Measurements from ENCODE around the gene CASZ1.

CASZ1 gene

GRCh38 chr1:10623686-10624145, 172.7 kb downstream of the CASZ1 start:
- TF ChIP-seq TAF1 (IDR thresholded peaks at IDR 0.05; ENCODE audit: borderline replicate concordance, low read depth, low read length), result no peak
- no peak for TF ChIP-seq POLR2A (IDR thresholded peaks at IDR 0.05; ENCODE audit: low read depth, low read length)
- no peak for TF ChIP-seq POLR2AphosphoS5 (IDR thresholded peaks at IDR 0.05; ENCODE audit: low read depth, low read length)
- FAIRE-seq, result no peak
- no peak for DNase-seq (ENCODE audit: insufficient read length)

GRCh38 chr1:10622910-10623685, 173.3 kb downstream of the CASZ1 start:
- DNase-seq (ENCODE audit: insufficient read length) (no peak), FAIRE-seq (no peak)
- TF ChIP-seq POLR2AphosphoS5 (IDR thresholded peaks at IDR 0.05; ENCODE audit: low read depth, low read length), result no peak
- no peak for TF ChIP-seq TAF1 (IDR thresholded peaks at IDR 0.05; ENCODE audit: borderline replicate concordance, low read depth, low read length)
- no peak for TF ChIP-seq POLR2A (IDR thresholded peaks at IDR 0.05; ENCODE audit: low read depth, low read length)

- no peak for DNase-seq (ENCODE audit: insufficient read length)
- TF ChIP-seq POLR2AphosphoS5 (IDR thresholded peaks at IDR 0.05; ENCODE audit: low read depth, low read length), result no peak
- TF ChIP-seq TAF1 (IDR thresholded peaks at IDR 0.05; ENCODE audit: borderline replicate concordance, low read depth, low read length), result no peak
- TF ChIP-seq POLR2A (IDR thresholded peaks at IDR 0.05; ENCODE audit: low read depth, low read length), result no peak
- no peak for FAIRE-seq
Measured at GRCh38 chr1:10621906-10622305, 174.5 kb downstream of the CASZ1 start.

GRCh38 chr1:10620776-10621175, 175.7 kb downstream of the CASZ1 start:
- TF ChIP-seq TAF1 (IDR thresholded peaks at IDR 0.05; ENCODE audit: borderline replicate concordance, low read depth, low read length) (no peak), POLR2A (IDR thresholded peaks at IDR 0.05; ENCODE audit: low read depth, low read length) (no peak), POLR2AphosphoS5 (IDR thresholded peaks at IDR 0.05; ENCODE audit: low read depth, low read length) (no peak)
- FAIRE-seq, result no peak

GRCh38 chr1:10617931-10618885, 178.2 kb downstream of the CASZ1 start:
- no peak for FAIRE-seq
- no peak for DNase-seq (ENCODE audit: insufficient read length)
- TF ChIP-seq POLR2A (IDR thresholded peaks at IDR 0.05; ENCODE audit: low read depth, low read length) (no peak), POLR2AphosphoS5 (IDR thresholded peaks at IDR 0.05; ENCODE audit: low read depth, low read length) (no peak), TAF1 (IDR thresholded peaks at IDR 0.05; ENCODE audit: borderline replicate concordance, low read depth, low read length) (no peak)

More at GRCh38 chr1:10620776-10621175, 175.7 kb downstream of the CASZ1 start:
- DNase-seq (ENCODE audit: insufficient read length), result no peak

GRCh38 chr1:10617318-10617717, 179.1 kb downstream of the CASZ1 start:
- no peak for FAIRE-seq
- no peak for DNase-seq (ENCODE audit: insufficient read length)
- no peak for TF ChIP-seq TAF1 (IDR thresholded peaks at IDR 0.05; ENCODE audit: borderline replicate concordance, low read depth, low read length)
- TF ChIP-seq POLR2AphosphoS5 (IDR thresholded peaks at IDR 0.05; ENCODE audit: low read depth, low read length), result no peak

- FAIRE-seq (no peak), DNase-seq (ENCODE audit: insufficient read length) (no peak)
- TF ChIP-seq POLR2A (IDR thresholded peaks at IDR 0.05; ENCODE audit: low read depth, low read length), result no peak
- no peak for TF ChIP-seq POLR2AphosphoS5 (IDR thresholded peaks at IDR 0.05; ENCODE audit: low read depth, low read length)
- TF ChIP-seq TAF1 (IDR thresholded peaks at IDR 0.05; ENCODE audit: borderline replicate concordance, low read depth, low read length), result no peak
Measured at GRCh38 chr1:10616696-10617095, 179.8 kb downstream of the CASZ1 start.

- DNase-seq (ENCODE audit: insufficient read length) (no peak), FAIRE-seq (no peak)
- TF ChIP-seq POLR2A (IDR thresholded peaks at IDR 0.05; ENCODE audit: low read depth, low read length) (no peak), POLR2AphosphoS5 (IDR thresholded peaks at IDR 0.05; ENCODE audit: low read depth, low read length) (no peak), TAF1 (IDR thresholded peaks at IDR 0.05; ENCODE audit: borderline replicate concordance, low read depth, low read length) (no peak)
Measured at GRCh38 chr1:10615932-10616671, 180.3 kb downstream of the CASZ1 start.

- FAIRE-seq, result no peak
- DNase-seq (ENCODE audit: insufficient read length), result no peak
- no peak for TF ChIP-seq TAF1 (IDR thresholded peaks at IDR 0.05; ENCODE audit: borderline replicate concordance, low read depth, low read length)
- TF ChIP-seq POLR2A (IDR thresholded peaks at IDR 0.05; ENCODE audit: low read depth, low read length), result no peak
- TF ChIP-seq POLR2AphosphoS5 (IDR thresholded peaks at IDR 0.05; ENCODE audit: low read depth, low read length), result no peak
Measured at GRCh38 chr1:10615332-10615731, 181.1 kb downstream of the CASZ1 start.

- FAIRE-seq (no peak), DNase-seq (ENCODE audit: insufficient read length) (no peak)
- TF ChIP-seq POLR2A (IDR thresholded peaks at IDR 0.05; ENCODE audit: low read depth, low read length) (no peak), TAF1 (IDR thresholded peaks at IDR 0.05; ENCODE audit: borderline replicate concordance, low read depth, low read length) (no peak), POLR2AphosphoS5 (IDR thresholded peaks at IDR 0.05; ENCODE audit: low read depth, low read length) (no peak)
Measured at GRCh38 chr1:10614377-10615225, 181.8 kb downstream of the CASZ1 start.

All from GM12892 (cell line).